Heart left ventricle (tissue), 16 donors: Measurements from ENCODE around the gene PRDM15. TPM values are rescaled to one million over a fixed set of nuclear protein-coding genes. Genes with fewer than 3 reads are reported as not detected.

ENCODE experiments used
- ATAC-seq, 4 donors: fragments of 200-7000 bp; cut with Tn5 transposase; one replicate each; pipeline ENCODE4 v1.9.1; 2020 to 2022; ENCODE audit warnings: moderate library complexity in 4 of 4, mild to moderate bottlenecking in 3 of 4, moderate number of reproducible peaks in 1 of 4
- DNase-seq, 5 donors: peaks; one replicate each; pipeline ENCODE4 v3.0.0-alpha.2; 2020
- H3K27ac ChIP-seq, 12 donors: fragments of 200-600 bp; sonication (generic) in 4 of 12; one replicate each; pipeline versions ENCODE4 v1.5.0 to v1.8.0; 2016 to 2022; ENCODE audit warnings: mild to moderate bottlenecking in 2 of 12
- H3K27me3 ChIP-seq, 9 donors: fragments of 200-600 bp; sonication (generic) in 2 of 9; one replicate each; pipeline versions ENCODE4 v1.5.1 to v1.8.0; 2016 to 2022; ENCODE audit warnings: mild to moderate bottlenecking in 3 of 9
- H3K36me3 ChIP-seq, 9 donors: fragments of 200-600 bp; sonication (generic) in 2 of 9; one replicate each; pipeline versions ENCODE4 v1.5.0 to v1.8.0; 2018 to 2022; ENCODE audit warnings: mild to moderate bottlenecking in 2 of 9
- H3K4me1 ChIP-seq, 12 donors: fragments of 200-600 bp; sonication (generic) in 4 of 12; one replicate each; pipeline versions ENCODE4 v1.5.0 to v1.8.0; 2016 to 2022; ENCODE audit warnings: mild to moderate bottlenecking in 3 of 12
- H3K4me3 ChIP-seq, 12 donors: fragments of 200-600 bp; sonication (generic) in 4 of 12; one replicate each; pipeline versions ENCODE4 v1.5.0 to v1.8.0; 2017 to 2022; ENCODE audit warnings: mild to moderate bottlenecking in 9 of 12, moderate library complexity in 4 of 12
- H3K9me3 ChIP-seq, 12 donors: fragments of 200-600 bp; sonication (generic) in 4 of 12; one replicate each; pipeline versions ENCODE4 v1.5.0 to v1.8.0; 2016 to 2022; ENCODE audit warnings: mild to moderate bottlenecking in 1 of 12
- POLR2A ChIP-seq, 2 donors: fragments of 450-650 bp; IDR thresholded peaks; one replicate each; pipeline ENCODE4 v1.6.1; 2017; ENCODE audit warnings: antibody characterized with exemption in 2 of 2, mild to moderate bottlenecking in 2 of 2, moderate library complexity in 2 of 2
- WGBS, 4 donors: extraction: QIAGEN DNeasy Blood & Tissue Kit in 2 of 4; methylation state at CpG; one replicate each; pipeline versions ENCODE4 v1.1.5 to v1.1.7; 2013 to 2018; 5-methylcytosine and 5-hydroxymethylcytosine counted together
- intact Hi-C, 10 donors: fragments of 100-400 bp; cut with DNase I; formaldehyde crosslinking; loops; one replicate each; pipeline versions ENCODE4 v1.11.1 to v1.14.2; 2022
- polyA plus RNA-seq, 2 donors: library from polyadenylated mRNA; stranded (reverse); fragments of 200-250 nt; gene quantifications; one replicate each; pipeline ENCODE4 v1.2.3, GENCODE V29; 2013
- total RNA-seq, 9 donors: library from RNA; depleted of rRNA in 2 of 9; stranded (reverse); fragments of >200 nt in 2 of 9; fragmentation: NEBNext Ultra II Directional in 3 of 9; extraction: Animal tissue kit (Norgen Biotek cat#: 25700) in 3 of 9; gene quantifications; one replicate each; pipeline versions ENCODE4 v1.1.0 to v1.2.4, GENCODE V29; 2016 to 2023
- TF ChIP-seq, protein P1 (sequence below), 12 donors: fragments of 200-600 bp; sonication (generic) in 4 of 12; IDR thresholded peaks; one replicate each; pipeline versions ENCODE4 v1.5.0 to v1.8.0; 2018 to 2022; ENCODE audit warnings: antibody characterized with exemption in 12 of 12, mild to moderate bottlenecking in 5 of 12
- donor health status: ischemic (EF 13 %, LVEDD 7.1; RV severe dilation, severe dysfunction).
- donor health status: healthy with polysubstance abuse.
- donor health status: DM: no; HTN: yes; CAD: no.
- donor health status: DM: no; HTN: no; CAD: no.
- donor health status: ischemic (EF 25% LVEDD 6.9; RV normal size, moderate dysfunction).
- donor health status: ischemic (EF 25% LVEDD 5.7; RV mildly dilated, moderate dysfunction).
- donor health status: healthy.
- donor health status: DM: yes; HTN: yes; CAD: no.
- donor health status: ischemic (EF 35%, LVEDD 5.7; RV mildly dilated, moderate dysfunction).
- donor health status: nonischemic (EF 11% LVEDD 7.7; RV severe dilation, severe dysfunction).
- donor health status: DM: yes; HTN: yes; CAD: no.
- donor health status: PGD.
- donor health status: ischemic (EF 29% LVEDD 5.4; RV normal size, mild dysfunction).
- donor health status: nonischemic (EF 23%, LVEDD 6.1; RV moderate dilation, normal function).

Gene PRDM15
- total and polyA plus RNA-seq, 11 donors: 2.1 to 6.3 (median 2.7) TPM

DNA sequence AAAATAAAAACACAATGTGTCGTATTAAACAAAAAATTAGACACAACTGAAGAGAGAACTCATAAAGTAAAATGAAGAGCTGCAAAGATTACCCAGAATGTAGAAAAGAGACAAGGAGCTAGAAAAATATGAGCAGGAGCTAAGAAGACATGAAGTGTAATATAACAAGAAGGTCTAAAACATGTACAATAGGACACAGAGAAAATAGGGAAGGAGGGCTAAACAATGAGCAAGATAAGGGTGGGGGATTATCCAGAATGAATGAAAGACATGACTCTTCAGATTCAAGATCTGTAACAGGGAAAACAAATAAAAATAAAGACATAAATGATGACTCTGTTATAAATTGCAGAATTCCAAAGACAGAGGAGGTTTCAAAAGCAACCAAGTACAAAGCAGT, 38.3 kb downstream of the PRDM15 start:
- intact Hi-C loops: no loop called here
- no peak for TF ChIP-seq POLR2A (IDR thresholded peaks at IDR 0.05)
- TF ChIP-seq, protein P1, sequence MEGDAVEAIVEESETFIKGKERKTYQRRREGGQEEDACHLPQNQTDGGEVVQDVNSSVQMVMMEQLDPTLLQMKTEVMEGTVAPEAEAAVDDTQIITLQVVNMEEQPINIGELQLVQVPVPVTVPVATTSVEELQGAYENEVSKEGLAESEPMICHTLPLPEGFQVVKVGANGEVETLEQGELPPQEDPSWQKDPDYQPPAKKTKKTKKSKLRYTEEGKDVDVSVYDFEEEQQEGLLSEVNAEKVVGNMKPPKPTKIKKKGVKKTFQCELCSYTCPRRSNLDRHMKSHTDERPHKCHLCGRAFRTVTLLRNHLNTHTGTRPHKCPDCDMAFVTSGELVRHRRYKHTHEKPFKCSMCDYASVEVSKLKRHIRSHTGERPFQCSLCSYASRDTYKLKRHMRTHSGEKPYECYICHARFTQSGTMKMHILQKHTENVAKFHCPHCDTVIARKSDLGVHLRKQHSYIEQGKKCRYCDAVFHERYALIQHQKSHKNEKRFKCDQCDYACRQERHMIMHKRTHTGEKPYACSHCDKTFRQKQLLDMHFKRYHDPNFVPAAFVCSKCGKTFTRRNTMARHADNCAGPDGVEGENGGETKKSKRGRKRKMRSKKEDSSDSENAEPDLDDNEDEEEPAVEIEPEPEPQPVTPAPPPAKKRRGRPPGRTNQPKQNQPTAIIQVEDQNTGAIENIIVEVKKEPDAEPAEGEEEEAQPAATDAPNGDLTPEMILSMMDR (IDR thresholded peaks at IDR 0.05): no peak
- DNase-seq (no peak), ATAC-seq (no peak)
- Histone ChIP-seq H3K4me1 (no peaks in the 10 kb centered on the region), H3K4me3 (no peak overlapping the region), H3K36me3 (peaks cover 2 to 44% (median 25%) of the 10 kb centered on the region in 9 donors), H3K27ac (no peak overlapping the region), H3K9me3 (peaks cover 0 to 18% (median 6%) of the 10 kb centered on the region in 12 donors), H3K27me3 (no peaks in the 10 kb centered on the region)
- 93 to 100% (median 96%) methylated on average over 1 of the region's 1 CpG for WGBS, 4 donors

DNA sequence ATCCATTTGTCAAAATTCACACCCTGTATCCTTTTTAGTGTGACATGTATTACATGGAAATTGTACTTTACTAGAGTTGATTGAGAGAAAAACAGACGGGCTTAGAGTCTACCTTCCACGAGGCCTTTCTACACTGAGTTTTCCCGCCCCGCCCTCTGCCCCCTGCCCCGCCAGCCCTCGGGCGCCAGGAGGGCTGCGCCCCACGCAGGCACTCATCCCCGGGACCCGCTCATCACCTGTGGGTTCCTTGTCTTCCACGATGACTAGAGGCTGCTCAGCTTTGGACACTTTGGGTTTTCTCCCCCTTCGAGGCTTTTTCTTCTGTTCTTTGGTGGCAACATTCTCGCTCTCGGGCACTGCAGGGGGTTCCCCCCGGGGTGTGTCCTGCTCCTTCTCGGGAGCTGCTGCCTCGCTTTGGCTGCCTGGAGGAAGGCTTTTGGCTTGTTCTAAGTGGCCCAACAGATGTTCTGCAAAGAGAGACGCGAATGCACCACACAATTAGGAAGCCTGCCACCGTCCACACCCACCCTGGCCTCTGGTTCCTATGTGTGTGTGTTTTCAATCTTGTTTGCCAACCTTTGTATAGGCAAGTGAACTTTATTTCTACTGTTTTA, 39.6 kb downstream of the PRDM15 start:
- Histone ChIP-seq H3K27ac (no peak overlapping the region), H3K4me3 (no peak overlapping the region), H3K27me3 (no peaks in the 10 kb centered on the region), H3K4me1 (no peaks in the 10 kb centered on the region), H3K36me3 (peaks cover 2 to 56% (median 37%) of the 10 kb centered on the region in 9 donors), H3K9me3 (peaks cover 0 to 18% (median 6%) of the 10 kb centered on the region in 12 donors)
- intact Hi-C loops: no loop called here
- ATAC-seq: no peak
- DNase-seq: no peak
- 93 to 97% (median 95%) methylated on average over 21 of the region's 21 CpGs for WGBS, 4 donors
- no peak for TF ChIP-seq POLR2A (IDR thresholded peaks at IDR 0.05)
- TF ChIP-seq, protein P1 (IDR thresholded peaks at IDR 0.05): no peak

GRCh38 chr21:41837756-41838297, 41.3 kb downstream of the PRDM15 start:
- ATAC-seq (no peak), DNase-seq (no peak)
- H3K9me3 ChIP-seq: peaks cover 0 to 18% (median 6%) of the 10 kb centered on the region in 12 donors
- TF ChIP-seq, protein P1 (IDR thresholded peaks at IDR 0.05): no peak
- no peak for TF ChIP-seq POLR2A (IDR thresholded peaks at IDR 0.05)
- H3K36me3 ChIP-seq: peaks cover 2 to 62% (median 44%) of the 10 kb centered on the region in 9 donors
- no peaks in the 10 kb centered on the region for H3K4me1 ChIP-seq
- H3K4me3 ChIP-seq: no peak overlapping the region
- 89 to 93% (median 89%) methylated on average over 4 to 7 of the region's 7 CpGs for WGBS, 4 donors
- no peaks in the 10 kb centered on the region for H3K27me3 ChIP-seq
- intact Hi-C loops: no loop called here
- no peak overlapping the region for H3K27ac ChIP-seq

DNA sequence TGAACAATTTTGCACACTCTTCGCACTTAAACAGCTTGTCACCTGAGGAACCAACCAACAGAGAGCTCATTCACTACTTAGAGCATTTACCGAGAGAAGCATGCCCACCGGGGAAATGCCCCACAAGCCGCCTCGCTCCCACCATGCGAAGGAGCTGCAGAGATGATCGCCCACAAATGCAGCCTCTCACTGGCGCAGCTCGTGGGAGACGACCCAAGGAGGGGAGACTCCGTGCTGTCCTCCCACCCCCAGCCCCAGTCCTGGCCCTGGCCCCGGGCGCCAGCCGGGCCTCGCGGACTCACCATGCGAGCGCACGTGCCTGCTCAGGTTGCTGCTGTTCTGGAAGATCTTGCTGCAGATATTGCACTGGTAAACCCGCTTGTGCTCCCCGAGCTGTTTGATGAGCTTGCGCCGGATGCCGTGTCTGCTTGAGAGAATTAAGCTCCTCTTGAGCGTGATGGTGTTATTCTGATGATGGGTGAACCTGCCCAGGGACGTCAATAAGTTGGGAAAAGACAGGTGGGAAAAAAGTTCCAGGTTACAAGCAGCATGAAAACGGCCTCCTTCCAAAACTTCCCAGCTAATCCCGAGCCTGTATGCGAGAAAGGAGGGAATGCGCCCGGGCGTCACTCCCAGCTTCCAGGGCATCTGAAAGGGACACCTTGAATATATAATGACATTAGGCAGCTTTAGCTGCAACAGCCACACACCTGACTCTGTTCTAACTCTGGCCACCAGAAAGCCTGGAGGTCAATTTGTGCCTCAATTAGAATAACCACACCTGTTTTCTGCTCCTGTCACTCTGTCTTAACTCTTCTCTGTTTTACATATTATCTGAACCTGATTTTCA, 42.8 kb downstream of the PRDM15 start:
- WGBS, 4 donors: 94 to 97% (median 95%) methylated on average over 23 to 32 of the region's 32 CpGs
- peaks cover 2 to 60% (median 45%) of the 10 kb centered on the region in 9 donors for H3K36me3 ChIP-seq
- H3K27ac ChIP-seq: no peak overlapping the region
- ATAC-seq (no peak), DNase-seq (no peak)
- H3K9me3 ChIP-seq: peaks cover 0 to 11% (median 5%) of the 10 kb centered on the region in 12 donors
- no peaks in the 10 kb centered on the region for H3K27me3 ChIP-seq
- no peak for TF ChIP-seq POLR2A (IDR thresholded peaks at IDR 0.05)
- TF ChIP-seq, protein P1 (IDR thresholded peaks at IDR 0.05): no peak
- H3K4me1 ChIP-seq: no peaks in the 10 kb centered on the region
- intact Hi-C loops: no loop called here
- H3K4me3 ChIP-seq: no peak overlapping the region
